BE2C (cell line): ENCODE measurements around the gene TEDC1.

Experiments used
- DNase-seq: peaks from one replicate; pipeline ENCODE4 v3.0.0-alpha.2; 2020
- H3K27me3 ChIP-seq: fragments of 250-450 bp; sonication (Bioruptor Pico); 2 replicates; pipeline ENCODE4 v1.5.1; 2020; ENCODE audit warnings: mild to moderate bottlenecking
- H3K36me3 ChIP-seq: fragments of 250-450 bp; sonication (Bioruptor Pico); 2 replicates; pipeline ENCODE4 v1.5.1; 2020; ENCODE audit warnings: mild to moderate bottlenecking
- H3K4me1 ChIP-seq: fragments of 250-450 bp; sonication (Bioruptor Pico); 2 replicates; pipeline ENCODE4 v1.5.1; 2020
- H3K4me3 ChIP-seq: 2 replicates; pipeline ENCODE4 v1.5.1; 2011; ENCODE audit warnings: low read depth, low read length
- H3K9me3 ChIP-seq: fragments of 250-450 bp; sonication (Bioruptor Pico); 2 replicates; pipeline ENCODE4 v1.5.1; 2020
- TF ChIP-seq, protein P1 (sequence below): IDR thresholded peaks from 2 replicates; pipeline ENCODE4 v1.5.1; 2012; ENCODE audit warnings: mild to moderate bottlenecking, low read depth, low read length

The TEDC1 gene

DNA sequence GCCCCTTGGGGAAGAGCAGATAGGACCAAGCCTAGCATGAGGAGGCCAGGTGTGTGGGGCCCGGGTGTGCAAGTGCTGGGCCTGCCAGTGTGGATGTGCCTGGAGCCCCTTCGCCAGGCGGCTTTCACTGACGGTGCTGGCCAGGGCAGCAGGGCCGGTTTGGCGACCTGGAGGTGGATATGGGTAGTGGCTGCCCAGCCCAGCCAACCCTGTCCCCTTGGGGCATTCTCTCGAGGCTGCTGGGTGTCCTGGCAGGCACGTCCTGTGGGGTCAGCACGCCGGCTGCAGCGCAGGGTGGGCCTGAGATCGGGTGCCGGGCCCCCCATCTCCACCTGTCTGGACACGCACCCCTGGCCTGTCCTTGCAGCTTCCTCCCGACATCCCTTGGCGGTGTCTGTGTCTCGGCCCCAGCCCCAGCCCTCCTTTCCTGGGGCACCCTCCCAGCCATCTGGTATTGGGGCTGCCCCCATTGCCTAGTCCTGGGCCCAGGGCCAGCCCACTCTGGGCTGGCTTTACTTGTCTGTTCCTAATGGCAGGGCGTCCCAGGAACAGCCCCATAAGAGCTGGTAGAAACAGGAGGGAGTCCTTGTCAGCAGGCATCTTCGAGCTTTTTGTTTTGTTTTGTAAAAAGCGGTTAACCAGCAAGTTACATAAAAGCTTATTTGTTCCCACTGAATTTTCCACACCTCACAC lies 23.7 kb upstream of the TEDC1 start:
- Histone ChIP-seq H3K9me3 (no peaks in the 10 kb centered on the region), H3K27me3 (no peaks in the 10 kb centered on the region), H3K4me3 (no peak overlapping the region), H3K36me3 (peaks cover 65% of the 10 kb centered on the region), H3K4me1 (peaks cover 32% of the 10 kb centered on the region)
- DNase-seq: no peak
- TF ChIP-seq, protein P1, sequence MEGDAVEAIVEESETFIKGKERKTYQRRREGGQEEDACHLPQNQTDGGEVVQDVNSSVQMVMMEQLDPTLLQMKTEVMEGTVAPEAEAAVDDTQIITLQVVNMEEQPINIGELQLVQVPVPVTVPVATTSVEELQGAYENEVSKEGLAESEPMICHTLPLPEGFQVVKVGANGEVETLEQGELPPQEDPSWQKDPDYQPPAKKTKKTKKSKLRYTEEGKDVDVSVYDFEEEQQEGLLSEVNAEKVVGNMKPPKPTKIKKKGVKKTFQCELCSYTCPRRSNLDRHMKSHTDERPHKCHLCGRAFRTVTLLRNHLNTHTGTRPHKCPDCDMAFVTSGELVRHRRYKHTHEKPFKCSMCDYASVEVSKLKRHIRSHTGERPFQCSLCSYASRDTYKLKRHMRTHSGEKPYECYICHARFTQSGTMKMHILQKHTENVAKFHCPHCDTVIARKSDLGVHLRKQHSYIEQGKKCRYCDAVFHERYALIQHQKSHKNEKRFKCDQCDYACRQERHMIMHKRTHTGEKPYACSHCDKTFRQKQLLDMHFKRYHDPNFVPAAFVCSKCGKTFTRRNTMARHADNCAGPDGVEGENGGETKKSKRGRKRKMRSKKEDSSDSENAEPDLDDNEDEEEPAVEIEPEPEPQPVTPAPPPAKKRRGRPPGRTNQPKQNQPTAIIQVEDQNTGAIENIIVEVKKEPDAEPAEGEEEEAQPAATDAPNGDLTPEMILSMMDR: no peak

DNA sequence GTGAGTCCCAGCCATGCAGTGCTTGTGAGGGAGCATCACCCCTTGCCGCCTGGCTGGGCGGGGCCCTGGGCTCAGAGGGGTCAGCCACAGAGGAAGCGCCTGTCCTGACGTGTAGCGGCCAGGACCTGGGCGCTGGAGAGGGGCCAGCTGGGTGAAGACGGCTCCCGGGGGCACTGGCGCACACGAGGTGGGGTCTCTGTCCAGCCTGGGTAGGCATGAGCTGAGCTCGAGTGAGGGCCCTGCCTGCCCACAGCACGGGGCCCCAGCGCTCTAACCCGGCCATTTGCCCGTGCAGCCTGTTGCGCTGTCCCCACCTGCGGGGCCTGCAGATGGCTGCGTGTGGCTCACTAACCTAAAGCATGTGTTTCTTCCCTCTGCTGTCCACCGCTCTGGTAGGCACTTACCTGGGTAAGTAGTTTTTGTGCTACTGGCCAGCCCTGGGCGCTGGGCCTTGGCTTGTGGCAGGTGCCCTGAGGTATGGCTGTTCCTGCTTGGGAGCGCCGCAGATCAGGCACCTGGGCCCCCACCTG lies 23.0 kb upstream of the TEDC1 start:
- TF ChIP-seq, protein P1: no peak
- H3K9me3 ChIP-seq: no peaks in the 10 kb centered on the region
- H3K4me1 ChIP-seq: peaks cover 37% of the 10 kb centered on the region
- H3K4me3 ChIP-seq: no peak overlapping the region
- peaks cover 58% of the 10 kb centered on the region for H3K36me3 ChIP-seq
- DNase-seq: no peak
- no peaks in the 10 kb centered on the region for H3K27me3 ChIP-seq

DNA sequence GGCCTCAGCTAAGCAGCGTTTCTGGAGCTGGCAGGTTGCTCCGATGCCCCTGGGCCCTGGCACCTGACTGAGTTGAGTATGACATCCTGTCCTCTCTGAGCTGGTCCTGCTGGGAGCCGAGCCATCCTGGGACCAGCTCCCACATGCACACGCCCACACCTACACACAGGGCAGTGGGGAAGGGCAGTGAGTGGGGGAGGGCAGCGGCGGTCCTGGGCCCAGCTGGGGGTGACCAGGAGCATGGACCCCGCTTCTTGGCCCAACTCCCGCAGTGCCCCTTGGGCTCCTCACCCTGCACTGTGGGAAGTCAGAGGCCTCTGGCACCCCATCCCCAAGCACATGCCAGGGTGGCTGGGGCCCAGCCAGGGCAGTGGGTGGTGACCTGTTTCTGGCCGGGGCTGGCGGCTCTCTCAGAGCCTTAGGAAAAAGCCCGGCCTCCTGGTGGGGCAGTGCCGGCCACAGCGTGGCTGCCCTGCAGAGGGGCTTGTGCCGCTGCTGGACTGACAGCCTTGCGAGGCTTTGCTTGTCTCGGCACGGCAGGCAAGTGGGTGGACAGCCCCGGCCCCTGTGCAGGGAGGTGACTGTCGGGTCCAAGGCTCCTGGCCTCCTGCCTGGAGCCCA lies 22.3 kb upstream of the TEDC1 start:
- H3K4me1 ChIP-seq: peaks cover 42% of the 10 kb centered on the region
- H3K9me3 ChIP-seq: no peaks in the 10 kb centered on the region
- DNase-seq: no peak
- peaks cover 51% of the 10 kb centered on the region for H3K36me3 ChIP-seq
- TF ChIP-seq, protein P1: no peak
- no peaks in the 10 kb centered on the region for H3K27me3 ChIP-seq
- no peak overlapping the region for H3K4me3 ChIP-seq

DNA sequence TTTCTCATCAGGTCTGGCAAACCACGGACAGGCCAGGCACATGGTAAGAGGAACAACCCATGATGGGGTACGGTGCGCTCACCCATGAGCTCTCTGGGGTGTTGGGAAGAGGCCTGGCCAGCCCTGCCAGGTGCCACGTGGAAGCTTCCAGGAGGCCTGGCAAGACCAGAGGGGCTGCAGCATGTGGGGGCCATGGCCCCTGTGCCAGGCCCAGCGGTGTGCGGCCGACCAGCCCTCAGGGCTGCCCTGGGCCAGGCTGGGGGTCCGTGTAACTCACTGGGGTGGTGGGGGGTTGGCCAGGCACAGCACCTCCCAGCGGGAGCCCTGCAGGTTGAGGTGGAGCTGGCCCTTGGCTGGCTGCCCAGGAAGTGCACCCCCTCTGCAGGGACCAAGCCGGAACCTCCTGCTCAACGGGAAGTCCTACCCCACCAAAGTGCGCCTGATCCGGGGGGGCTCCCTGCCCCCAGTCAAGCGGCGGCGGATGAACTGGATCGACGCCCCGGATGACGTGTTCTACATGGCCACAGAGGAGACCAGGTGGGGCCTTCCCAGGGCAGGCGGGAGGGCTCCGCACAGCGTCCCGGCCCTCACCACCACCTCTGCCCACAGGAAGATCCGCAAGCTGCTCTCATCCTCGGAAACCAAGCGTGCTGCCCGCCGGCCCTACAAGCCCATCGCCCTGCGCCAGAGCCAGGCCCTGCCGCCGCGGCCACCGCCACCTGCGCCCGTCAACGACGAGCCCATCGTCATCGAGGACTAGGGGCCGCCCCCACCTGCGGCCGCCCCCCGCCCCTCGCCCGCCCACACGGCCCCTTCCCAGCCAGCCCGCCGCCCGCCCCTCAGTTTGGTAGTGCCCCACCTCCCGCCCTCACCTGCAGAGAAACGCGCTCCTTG lies 21.3 kb upstream of the TEDC1 start:
- Histone ChIP-seq H3K4me1 (peaks cover 44% of the 10 kb centered on the region), H3K9me3 (no peaks in the 10 kb centered on the region), H3K27me3 (no peaks in the 10 kb centered on the region), H3K36me3 (peaks cover 43% of the 10 kb centered on the region), H3K4me3 (no peak overlapping the region)
- TF ChIP-seq, protein P1: no peak
- no peak for DNase-seq

DNA sequence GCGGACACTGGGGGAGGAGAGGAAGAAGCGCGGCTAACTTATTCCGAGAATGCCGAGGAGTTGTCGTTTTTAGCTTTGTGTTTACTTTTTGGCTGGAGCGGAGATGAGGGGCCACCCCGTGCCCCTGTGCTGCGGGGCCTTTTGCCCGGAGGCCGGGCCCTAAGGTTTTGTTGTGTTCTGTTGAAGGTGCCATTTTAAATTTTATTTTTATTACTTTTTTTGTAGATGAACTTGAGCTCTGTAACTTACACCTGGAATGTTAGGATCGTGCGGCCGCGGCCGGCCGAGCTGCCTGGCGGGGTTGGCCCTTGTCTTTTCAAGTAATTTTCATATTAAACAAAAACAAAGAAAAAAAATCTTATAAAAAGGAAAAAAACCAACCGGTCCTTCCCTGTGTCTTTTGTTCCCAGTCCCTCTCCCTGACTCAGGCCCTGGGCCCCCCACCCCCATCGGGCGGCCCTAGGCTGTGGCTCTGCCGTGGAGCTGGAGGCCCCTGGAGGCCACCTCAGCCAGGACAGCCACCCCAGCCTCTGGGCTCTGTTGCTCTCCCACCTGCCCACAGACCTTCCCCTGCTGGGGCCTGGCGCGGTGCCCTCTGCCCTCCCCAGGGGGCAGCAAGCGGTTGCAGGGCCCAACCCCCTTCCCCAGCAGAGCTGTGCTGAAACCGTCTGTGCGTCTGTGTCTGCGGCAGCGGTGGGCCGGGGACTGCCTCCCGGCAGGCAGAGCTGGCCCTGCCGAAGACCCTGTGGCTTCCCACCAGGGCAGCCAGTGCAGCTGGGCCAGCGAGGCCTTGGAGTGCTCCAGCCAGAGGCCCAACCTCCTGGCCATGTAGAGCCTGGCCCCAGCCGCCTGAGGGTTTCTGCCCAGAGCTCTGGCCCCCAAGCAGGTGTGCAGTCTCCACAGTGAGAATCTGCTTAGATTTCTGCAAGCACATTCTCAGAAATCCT lies 20.4 kb upstream of the TEDC1 start:
- peak; percentile 88 for DNase-seq
- H3K4me3 ChIP-seq: no peak overlapping the region
- H3K4me1 ChIP-seq: peaks cover 44% of the 10 kb centered on the region
- H3K27me3 ChIP-seq: no peaks in the 10 kb centered on the region
- TF ChIP-seq, protein P1: peak; percentile 27; the same call in 1 of the 2 replicates
- H3K36me3 ChIP-seq: peaks cover 34% of the 10 kb centered on the region
- no peaks in the 10 kb centered on the region for H3K9me3 ChIP-seq
